ENCODE data around the gene RTF1. TPM values are rescaled to one million over a fixed set of nuclear protein-coding genes. Genes with fewer than 3 reads are reported as not detected.

The RTF1 gene
- polyA plus RNA-seq, 2 of the 4 experiments (the other 2 are of a cell fraction): 21.1 to 22.8 TPM

DNA sequence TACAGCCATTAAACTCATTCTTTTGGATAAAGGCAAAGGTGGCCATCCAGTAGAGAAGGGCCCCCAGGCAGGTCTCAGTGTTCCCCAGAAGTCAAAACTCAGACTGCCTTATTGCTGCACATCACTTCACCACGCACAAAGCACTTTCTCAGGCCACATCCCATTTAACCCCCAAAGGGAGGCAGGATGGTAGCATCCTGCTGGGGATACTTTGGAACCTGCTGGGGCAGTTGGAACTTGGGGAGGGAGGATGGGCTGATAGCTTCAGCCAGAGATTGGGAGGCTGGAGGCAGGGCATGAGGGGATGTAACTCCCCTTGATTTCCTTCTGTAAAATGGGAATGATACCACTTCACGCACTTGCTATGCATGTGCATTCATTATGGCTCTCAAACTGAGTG lies 81.8 kb downstream of the RTF1 start:
- Histone ChIP-seq H3K9me3 (no peaks in the 10 kb centered on the region), H3K4me3 (no peak overlapping the region), H3K27ac (no peak overlapping the region), H3K4me2 (no peak overlapping the region), H3K4me1 (no peaks in the 10 kb centered on the region)
- WGBS (ENCODE audit: missing lambda C conversion rate): 44% methylated on average over 2 of the region's 2 CpGs
- ChIA-PET POLR2A (no interaction called here), CTCF (no interaction called here)
- ATAC-seq (no peak), FAIRE-seq (no peak), DNase-seq (ENCODE audit: low read depth in 1 of 2, low spot score in 1 of 2) (no peak)
- TF ChIP-seq, protein P1, sequence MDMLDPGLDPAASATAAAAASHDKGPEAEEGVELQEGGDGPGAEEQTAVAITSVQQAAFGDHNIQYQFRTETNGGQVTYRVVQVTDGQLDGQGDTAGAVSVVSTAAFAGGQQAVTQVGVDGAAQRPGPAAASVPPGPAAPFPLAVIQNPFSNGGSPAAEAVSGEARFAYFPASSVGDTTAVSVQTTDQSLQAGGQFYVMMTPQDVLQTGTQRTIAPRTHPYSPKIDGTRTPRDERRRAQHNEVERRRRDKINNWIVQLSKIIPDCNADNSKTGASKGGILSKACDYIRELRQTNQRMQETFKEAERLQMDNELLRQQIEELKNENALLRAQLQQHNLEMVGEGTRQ (IDR thresholded peaks at IDR 0.05): no peak

DNA sequence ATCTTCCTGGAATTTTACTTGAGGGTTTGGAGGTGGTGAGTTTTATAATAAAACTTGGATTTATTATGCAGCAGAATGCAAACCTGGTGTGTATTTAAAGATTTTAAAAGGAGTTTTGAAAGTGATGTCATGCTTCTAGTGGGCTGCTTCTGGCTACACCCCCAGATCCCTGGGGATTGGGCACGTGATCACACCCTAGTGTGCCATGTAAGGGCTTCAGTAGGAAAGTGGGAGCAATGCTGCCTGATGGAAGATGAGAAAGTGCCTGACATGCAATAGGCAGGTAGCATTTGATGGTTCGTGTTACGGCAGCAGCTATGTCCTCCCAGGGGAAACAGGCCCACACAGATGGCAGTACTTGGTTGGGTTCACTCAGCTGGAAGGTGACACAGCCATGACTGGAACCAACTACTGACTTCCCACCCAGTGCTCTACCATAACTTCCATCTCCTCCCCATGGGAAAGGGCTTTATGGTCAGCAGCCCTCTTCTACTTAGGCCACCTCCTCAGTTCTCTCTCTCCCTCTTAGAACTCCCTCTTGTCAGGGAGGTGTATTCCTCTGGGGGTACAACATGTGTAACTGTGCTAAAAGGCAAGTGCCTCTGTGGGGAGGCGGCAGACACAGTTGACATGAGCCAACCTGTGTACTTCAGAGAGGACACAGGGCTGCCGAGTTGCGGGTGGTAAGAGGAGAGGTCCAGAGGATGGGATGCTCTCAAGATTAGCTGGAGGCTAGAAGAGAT lies 82.4 kb downstream of the RTF1 start:
- no peak for DNase-seq (ENCODE audit: low read depth in 1 of 2, low spot score in 1 of 2)
- FAIRE-seq: no peak
- TF ChIP-seq, protein P2, sequence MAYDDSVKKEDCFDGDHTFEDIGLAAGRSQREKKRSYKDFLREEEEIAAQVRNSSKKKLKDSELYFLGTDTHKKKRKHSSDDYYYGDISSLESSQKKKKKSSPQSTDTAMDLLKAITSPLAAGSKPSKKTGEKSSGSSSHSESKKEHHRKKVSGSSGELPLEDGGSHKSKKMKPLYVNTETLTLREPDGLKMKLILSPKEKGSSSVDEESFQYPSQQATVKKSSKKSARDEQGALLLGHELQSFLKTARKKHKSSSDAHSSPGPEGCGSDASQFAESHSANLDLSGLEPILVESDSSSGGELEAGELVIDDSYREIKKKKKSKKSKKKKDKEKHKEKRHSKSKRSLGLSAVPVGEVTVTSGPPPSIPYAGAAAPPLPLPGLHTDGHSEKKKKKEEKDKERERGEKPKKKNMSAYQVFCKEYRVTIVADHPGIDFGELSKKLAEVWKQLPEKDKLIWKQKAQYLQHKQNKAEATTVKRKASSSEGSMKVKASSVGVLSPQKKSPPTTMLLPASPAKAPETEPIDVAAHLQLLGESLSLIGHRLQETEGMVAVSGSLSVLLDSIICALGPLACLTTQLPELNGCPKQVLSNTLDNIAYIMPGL (CRISPR knock-in tag; IDR thresholded peaks at IDR 0.05; ENCODE audit: borderline replicate concordance): no peak
- TF ChIP-seq, protein P3, sequence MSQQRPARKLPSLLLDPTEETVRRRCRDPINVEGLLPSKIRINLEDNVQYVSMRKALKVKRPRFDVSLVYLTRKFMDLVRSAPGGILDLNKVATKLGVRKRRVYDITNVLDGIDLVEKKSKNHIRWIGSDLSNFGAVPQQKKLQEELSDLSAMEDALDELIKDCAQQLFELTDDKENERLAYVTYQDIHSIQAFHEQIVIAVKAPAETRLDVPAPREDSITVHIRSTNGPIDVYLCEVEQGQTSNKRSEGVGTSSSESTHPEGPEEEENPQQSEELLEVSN (IDR thresholded peaks at IDR 0.05; ENCODE audit: borderline replicate concordance, low read depth): no peak
- no peak for TF ChIP-seq EP300 (IDR thresholded peaks at IDR 0.05)
- no peak for TF ChIP-seq RAD21 (conservative IDR thresholded peaks at IDR 0.05 in 1 of 2, IDR thresholded peaks at IDR 0.05 in 1 of 2)
- no peak for TF ChIP-seq POLR2AphosphoS2 (conservative IDR thresholded peaks at IDR 0.05; ENCODE audit: low read length)
- TF ChIP-seq FOSB (CRISPR knock-in tag; IDR thresholded peaks at IDR 0.05): no peak
- no peak for TF ChIP-seq FOSL2 (IDR thresholded peaks at IDR 0.05)
- no peak for TF ChIP-seq FOSL2 (CRISPR knock-in tag; IDR thresholded peaks at IDR 0.05)
- TF ChIP-seq KDM1A (IDR thresholded peaks at IDR 0.05; ENCODE audit: low read depth): no peak
- TF ChIP-seq CHD4 (IDR thresholded peaks at IDR 0.05; ENCODE audit: borderline replicate concordance): no peak
- TF ChIP-seq, protein P4, sequence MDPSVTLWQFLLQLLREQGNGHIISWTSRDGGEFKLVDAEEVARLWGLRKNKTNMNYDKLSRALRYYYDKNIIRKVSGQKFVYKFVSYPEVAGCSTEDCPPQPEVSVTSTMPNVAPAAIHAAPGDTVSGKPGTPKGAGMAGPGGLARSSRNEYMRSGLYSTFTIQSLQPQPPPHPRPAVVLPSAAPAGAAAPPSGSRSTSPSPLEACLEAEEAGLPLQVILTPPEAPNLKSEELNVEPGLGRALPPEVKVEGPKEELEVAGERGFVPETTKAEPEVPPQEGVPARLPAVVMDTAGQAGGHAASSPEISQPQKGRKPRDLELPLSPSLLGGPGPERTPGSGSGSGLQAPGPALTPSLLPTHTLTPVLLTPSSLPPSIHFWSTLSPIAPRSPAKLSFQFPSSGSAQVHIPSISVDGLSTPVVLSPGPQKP (IDR thresholded peaks at IDR 0.05; ENCODE audit: low read depth, low read length): no peak
- TF ChIP-seq ZFP36 (IDR thresholded peaks at IDR 0.05; ENCODE audit: borderline replicate concordance, partially characterized antibody): no peak
- TF ChIP-seq EHF (CRISPR knock-in tag; IDR thresholded peaks at IDR 0.05): no peak
- no peak for TF ChIP-seq KDM5A (IDR thresholded peaks at IDR 0.05)
- TF ChIP-seq, protein P5, sequence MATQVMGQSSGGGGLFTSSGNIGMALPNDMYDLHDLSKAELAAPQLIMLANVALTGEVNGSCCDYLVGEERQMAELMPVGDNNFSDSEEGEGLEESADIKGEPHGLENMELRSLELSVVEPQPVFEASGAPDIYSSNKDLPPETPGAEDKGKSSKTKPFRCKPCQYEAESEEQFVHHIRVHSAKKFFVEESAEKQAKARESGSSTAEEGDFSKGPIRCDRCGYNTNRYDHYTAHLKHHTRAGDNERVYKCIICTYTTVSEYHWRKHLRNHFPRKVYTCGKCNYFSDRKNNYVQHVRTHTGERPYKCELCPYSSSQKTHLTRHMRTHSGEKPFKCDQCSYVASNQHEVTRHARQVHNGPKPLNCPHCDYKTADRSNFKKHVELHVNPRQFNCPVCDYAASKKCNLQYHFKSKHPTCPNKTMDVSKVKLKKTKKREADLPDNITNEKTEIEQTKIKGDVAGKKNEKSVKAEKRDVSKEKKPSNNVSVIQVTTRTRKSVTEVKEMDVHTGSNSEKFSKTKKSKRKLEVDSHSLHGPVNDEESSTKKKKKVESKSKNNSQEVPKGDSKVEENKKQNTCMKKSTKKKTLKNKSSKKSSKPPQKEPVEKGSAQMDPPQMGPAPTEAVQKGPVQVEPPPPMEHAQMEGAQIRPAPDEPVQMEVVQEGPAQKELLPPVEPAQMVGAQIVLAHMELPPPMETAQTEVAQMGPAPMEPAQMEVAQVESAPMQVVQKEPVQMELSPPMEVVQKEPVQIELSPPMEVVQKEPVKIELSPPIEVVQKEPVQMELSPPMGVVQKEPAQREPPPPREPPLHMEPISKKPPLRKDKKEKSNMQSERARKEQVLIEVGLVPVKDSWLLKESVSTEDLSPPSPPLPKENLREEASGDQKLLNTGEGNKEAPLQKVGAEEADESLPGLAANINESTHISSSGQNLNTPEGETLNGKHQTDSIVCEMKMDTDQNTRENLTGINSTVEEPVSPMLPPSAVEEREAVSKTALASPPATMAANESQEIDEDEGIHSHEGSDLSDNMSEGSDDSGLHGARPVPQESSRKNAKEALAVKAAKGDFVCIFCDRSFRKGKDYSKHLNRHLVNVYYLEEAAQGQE (IDR thresholded peaks at IDR 0.05): no peak
- TF ChIP-seq HOXB5 (CRISPR knock-in tag; IDR thresholded peaks at IDR 0.05): no peak
- TF ChIP-seq, protein P6, sequence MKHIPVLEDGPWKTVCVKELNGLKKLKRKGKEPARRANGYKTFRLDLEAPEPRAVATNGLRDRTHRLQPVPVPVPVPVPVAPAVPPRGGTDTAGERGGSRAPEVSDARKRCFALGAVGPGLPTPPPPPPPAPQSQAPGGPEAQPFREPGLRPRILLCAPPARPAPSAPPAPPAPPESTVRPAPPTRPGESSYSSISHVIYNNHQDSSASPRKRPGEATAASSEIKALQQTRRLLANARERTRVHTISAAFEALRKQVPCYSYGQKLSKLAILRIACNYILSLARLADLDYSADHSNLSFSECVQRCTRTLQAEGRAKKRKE (CRISPR knock-in tag; IDR thresholded peaks at IDR 0.05; ENCODE audit: low read depth): no peak
- TF ChIP-seq, protein P7, sequence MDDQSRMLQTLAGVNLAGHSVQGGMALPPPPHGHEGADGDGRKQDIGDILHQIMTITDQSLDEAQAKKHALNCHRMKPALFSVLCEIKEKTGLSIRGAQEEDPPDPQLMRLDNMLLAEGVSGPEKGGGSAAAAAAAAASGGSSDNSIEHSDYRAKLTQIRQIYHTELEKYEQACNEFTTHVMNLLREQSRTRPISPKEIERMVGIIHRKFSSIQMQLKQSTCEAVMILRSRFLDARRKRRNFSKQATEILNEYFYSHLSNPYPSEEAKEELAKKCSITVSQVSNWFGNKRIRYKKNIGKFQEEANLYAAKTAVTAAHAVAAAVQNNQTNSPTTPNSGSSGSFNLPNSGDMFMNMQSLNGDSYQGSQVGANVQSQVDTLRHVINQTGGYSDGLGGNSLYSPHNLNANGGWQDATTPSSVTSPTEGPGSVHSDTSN (IDR thresholded peaks at IDR 0.05): no peak
- no peak for TF ChIP-seq JUN (IDR thresholded peaks at IDR 0.05)
- WGBS (ENCODE audit: missing lambda C conversion rate): 70% methylated on average over 6 of the region's 6 CpGs
- Histone ChIP-seq H3K4me1 (no peaks in the 10 kb centered on the region), H3K4me2 (no peak overlapping the region), H3K9me3 (no peaks in the 10 kb centered on the region), H3K4me3 (no peak overlapping the region), H3K27ac (no peak overlapping the region)
- ChIA-PET POLR2A (no interaction called here), CTCF (interaction anchor here (0.5 kb wide), 1 partner anchor 767 kb away, joined by 3 read pairs; no protein-coding TSS in a partner anchor)
- ATAC-seq: no peak

Measured in A549 (cell line).